H1 (cell line): ENCODE data around the gene KCNIP3.

ENCODE experiments used
- ATF3 ChIP-seq: IDR thresholded peaks from 2 replicates; pipeline ENCODE4 v1.6.1; 2011; ENCODE audit warnings: low read depth, mild to moderate bottlenecking, low read length; ENCODE audit not compliant: insufficient read depth
- CHD2 ChIP-seq: IDR thresholded peaks from 2 replicates; pipeline ENCODE4 v1.6.1; 2012; ENCODE audit warnings: low read length, improper control_type of control experiment
- CHD7 ChIP-seq: fragments of 300-600 bp; sonication (generic); IDR thresholded peaks from 2 replicates; pipeline ENCODE4 v1.7.1; 2012; ENCODE audit warnings: low read length, moderate library complexity, mild to moderate bottlenecking, inconsistent platforms; ENCODE audit not compliant: insufficient replicate concordance
- CTCF ChIP-seq, 3 experiments: IDR thresholded peaks; 1 replicate in 2 of 3; 2 replicates in 1 of 3; pipeline versions ENCODE4 v1.5.1 to v1.6.1; 2011; ENCODE audit warnings: low read length in 3 of 3, mild to moderate bottlenecking in 3 of 3, inconsistent platforms in 2 of 3, low read depth in 1 of 3, moderate library complexity in 1 of 3; ENCODE audit not compliant: insufficient read depth in 1 of 3; ENCODE audit errors: control extremely low read depth in 1 of 3
- EP300 ChIP-seq, 2 experiments: IDR thresholded peaks; 1 replicate in 1 of 2; 2 replicates in 1 of 2; pipeline ENCODE4 v1.6.1; 2011 to 2012; ENCODE audit warnings: low read depth in 2 of 2, low read length in 2 of 2, mild to moderate bottlenecking in 2 of 2, borderline replicate concordance in 1 of 2, inconsistent platforms in 1 of 2, moderate library complexity in 1 of 2
- EZH2 ChIP-seq: fragments of 200-600 bp; sonication (generic); IDR thresholded peaks from 2 replicates; pipeline ENCODE4 v1.7.1; 2012; ENCODE audit warnings: low read depth, mild to moderate bottlenecking, moderate library complexity, low read length, inconsistent platforms; ENCODE audit not compliant: severe bottlenecking
- MAX ChIP-seq: IDR thresholded peaks from 2 replicates; pipeline ENCODE4 v1.6.1; 2012; ENCODE audit warnings: inconsistent platforms
- PHF8 ChIP-seq: fragments of 200-600 bp; sonication (generic); conservative IDR thresholded peaks from 2 replicates; pipeline ENCODE4 v1.7.1; 2012; ENCODE audit warnings: low read depth, mild to moderate bottlenecking, inconsistent platforms, low read length, moderate library complexity
- POLR2A ChIP-seq, 2 experiments: IDR thresholded peaks; 1 replicate in 1 of 2; 2 replicates in 1 of 2; pipeline ENCODE4 v1.6.1; 2011; ENCODE audit warnings: low read depth in 2 of 2, low read length in 2 of 2, mild to moderate bottlenecking in 2 of 2; ENCODE audit errors: control extremely low read depth in 1 of 2
- POLR2AphosphoS5 ChIP-seq: IDR thresholded peaks from 2 replicates; pipeline ENCODE4 v1.6.1; 2011; ENCODE audit warnings: low read depth, low read length
- RNF2 ChIP-seq: fragments of 200-900, 300-1000 bp; sonication (generic); IDR thresholded peaks from 2 replicates; pipeline ENCODE4 v1.7.1; 2016; ENCODE audit warnings: borderline replicate concordance, low read depth, mild to moderate bottlenecking, antibody characterized with exemption, low read length; ENCODE audit not compliant: poor library complexity, severe bottlenecking; ENCODE audit errors: missing control alignments
- SAP30 ChIP-seq: fragments of 300-600 bp; sonication (generic); IDR thresholded peaks from 2 replicates; pipeline ENCODE4 v1.7.1; 2012; ENCODE audit warnings: low read length, moderate library complexity, mild to moderate bottlenecking, inconsistent platforms; ENCODE audit not compliant: insufficient read depth, insufficient replicate concordance
- SIX5 ChIP-seq: IDR thresholded peaks from 2 replicates; pipeline ENCODE4 v1.6.1; 2011; ENCODE audit warnings: mild to moderate bottlenecking, low read depth, low read length
- SP1 ChIP-seq: IDR thresholded peaks from 2 replicates; pipeline ENCODE4 v1.6.1; 2011; ENCODE audit warnings: low read depth, low read length

- no peak for TF ChIP-seq CTCF (IDR thresholded peaks at IDR 0.05; ENCODE audit: control extremely low read depth in 1 of 3, insufficient read depth in 1 of 3, low read depth in 1 of 3, low read length in 3 of 3)
- TF ChIP-seq RNF2, result no peak
- TF ChIP-seq CHD2, result no peak
- TF ChIP-seq MAX, result no peak
- no peak for TF ChIP-seq EZH2
- no peak for TF ChIP-seq POLR2AphosphoS5
- no peak for TF ChIP-seq SAP30
- no peak for TF ChIP-seq SP1
- no peak for TF ChIP-seq SIX5
- TF ChIP-seq ATF3, result no peak
- TF ChIP-seq PHF8, result no peak
- no peak for TF ChIP-seq POLR2A (IDR thresholded peaks at IDR 0.05; ENCODE audit: control extremely low read depth in 1 of 2, low read depth in 2 of 2, low read length in 2 of 2)
- no peak for TF ChIP-seq EP300 (IDR thresholded peaks at IDR 0.05; ENCODE audit: borderline replicate concordance in 1 of 2, low read depth in 2 of 2, low read length in 2 of 2)
- TF ChIP-seq CHD7, result no peak
These were observed 1.5 kb downstream of the KCNIP3 start for GRCh38 chr2:95298486-95299111.
